Stimulated activated CD4-positive, alpha-beta T cell treated with anti-CD3 and anti-CD28 coated beads, Interleukin-4, amount 100 ng/mL, for 1 hour (primary cell): ENCODE measurements around the gene IQCH.
A peak's percentile ranks its signal among the peaks of the same experiment; 100 is the strongest.
"Not testable (repeated sequence)": the region's sequence is repeated elsewhere in the genome, so short reads cannot be mapped to it uniquely, and the experiment has no call there.

ENCODE experiments used
- DNase-seq: peaks from one replicate; pipeline ENCODE4 v3.0.0-alpha.2; 2020

Gene IQCH

GRCh38 chr15:67254238-67255175, at the start of gene IQCH, which contains the start of gene AAGAB:
Gene IQCH, plus strand, starts transcription at chr15:67254786. Its CDS starts 111 bp downstream, at chr15:67254897.
Gene AAGAB, minus strand, starts transcription at chr15:67254661. Its CDS starts 30 bp downstream, at chr15:67254631.
- DNase-seq = peak; percentile 95

- DNase-seq = no peak
Measured at GRCh38 chr15:67207555-67208207, 46.9 kb upstream of the IQCH start.

- no peak for DNase-seq
Measured at GRCh38 chr15:67208396-67208795, 46.2 kb upstream of the IQCH start.

GRCh38 chr15:67210555-67211168, 43.9 kb upstream of the IQCH start:
- DNase-seq = no peak

- no peak for DNase-seq
Measured at GRCh38 chr15:67212684-67213367, 41.8 kb upstream of the IQCH start.

GRCh38 chr15:67215102-67215501, 39.5 kb upstream of the IQCH start:
- DNase-seq = no peak

GRCh38 chr15:67216859-67217258, 37.7 kb upstream of the IQCH start:
- no peak for DNase-seq

- DNase-seq = no peak
Measured at GRCh38 chr15:67218428-67218827, 36.2 kb upstream of the IQCH start.

- no peak for DNase-seq
Measured at GRCh38 chr15:67219288-67219687, 35.3 kb upstream of the IQCH start.

- no peak for DNase-seq
Measured at GRCh38 chr15:67224889-67225288, 29.7 kb upstream of the IQCH start.

GRCh38 chr15:67225336-67225735, 29.2 kb upstream of the IQCH start:
- no peak for DNase-seq

- DNase-seq = no peak
Measured at GRCh38 chr15:67227431-67227830, 27.2 kb upstream of the IQCH start.

- DNase-seq = no peak
Measured at GRCh38 chr15:67227846-67228245, 26.7 kb upstream of the IQCH start.

GRCh38 chr15:67228286-67228685, 26.3 kb upstream of the IQCH start:
- no peak for DNase-seq

GRCh38 chr15:67230504-67230903, 24.1 kb upstream of the IQCH start:
- DNase-seq = no peak

- DNase-seq = no peak
Measured at GRCh38 chr15:67232591-67232990, 22.0 kb upstream of the IQCH start.

GRCh38 chr15:67240235-67241131, 14.1 kb upstream of the IQCH start:
- DNase-seq = no peak

GRCh38 chr15:67241132-67241855, 13.3 kb upstream of the IQCH start:
- DNase-seq = no peak

GRCh38 chr15:67242708-67243111, 11.9 kb upstream of the IQCH start:
- DNase-seq = no peak

GRCh38 chr15:67244971-67245478, 9.6 kb upstream of the IQCH start:
- no peak for DNase-seq

GRCh38 chr15:67246606-67247005, 8.0 kb upstream of the IQCH start:
- not testable (repeated sequence) for DNase-seq
